HFFc6 (cell line): ENCODE data around the gene SPESP1. TPM values are rescaled to one million over a fixed set of nuclear protein-coding genes. Genes with fewer than 3 reads are reported as not detected.
"Not testable (repeated sequence)": the region's sequence is repeated elsewhere in the genome, so short reads cannot be mapped to it uniquely, and the experiment has no call there.

Experiments used
- DNase-seq: peaks from one replicate; pipeline ENCODE4 v3.0.0-alpha.2; 2018
- H3K27ac Mint-ChIP-seq: 2 replicates; pipeline ENCODE4 v1.8.0; 2020; ENCODE audit warnings: mild to moderate bottlenecking, mixed read lengths
- H3K27me3 Mint-ChIP-seq: 2 replicates; pipeline ENCODE4 v1.8.0; 2021; ENCODE audit warnings: mild to moderate bottlenecking, moderate library complexity, mixed read lengths; ENCODE audit not compliant: insufficient read depth
- H3K36me3 Mint-ChIP-seq: 2 replicates; pipeline ENCODE4 v1.8.0; 2021; ENCODE audit warnings: low read depth, mixed read lengths
- H3K4me1 Mint-ChIP-seq: 2 replicates; pipeline ENCODE4 v1.8.0; 2020; ENCODE audit warnings: low read depth, mixed read lengths
- H3K4me3 Mint-ChIP-seq: 2 replicates; pipeline ENCODE4 v1.8.0; 2020; ENCODE audit warnings: mild to moderate bottlenecking, moderate library complexity, mixed read lengths
- H3K9me3 Mint-ChIP-seq: 2 replicates; pipeline ENCODE4 v1.8.0; 2020; ENCODE audit warnings: mild to moderate bottlenecking, mixed read lengths
- total RNA-seq, 6 experiments: library from RNA; stranded (reverse); fragmentation: NEBNext Ultra II Directional; extraction: Animal tissue kit (Norgen Biotek cat#: 25700); gene quantifications; 2 replicates in 1 of 6; 3 replicates in 5 of 6; pipeline ENCODE4 v1.2.3, GENCODE V29; 2021
- TF ChIP-seq, protein P1 (sequence below): fragments of 200-600 bp; sonication (generic); IDR thresholded peaks from 2 replicates; pipeline ENCODE4 v1.5.0; 2021; ENCODE audit warnings: antibody characterized with exemption, mild to moderate bottlenecking

SPESP1 gene
- total RNA-seq, 6 experiments from 2014 or later = 0.52 to 8.8 (median 7.9) TPM

DNA sequence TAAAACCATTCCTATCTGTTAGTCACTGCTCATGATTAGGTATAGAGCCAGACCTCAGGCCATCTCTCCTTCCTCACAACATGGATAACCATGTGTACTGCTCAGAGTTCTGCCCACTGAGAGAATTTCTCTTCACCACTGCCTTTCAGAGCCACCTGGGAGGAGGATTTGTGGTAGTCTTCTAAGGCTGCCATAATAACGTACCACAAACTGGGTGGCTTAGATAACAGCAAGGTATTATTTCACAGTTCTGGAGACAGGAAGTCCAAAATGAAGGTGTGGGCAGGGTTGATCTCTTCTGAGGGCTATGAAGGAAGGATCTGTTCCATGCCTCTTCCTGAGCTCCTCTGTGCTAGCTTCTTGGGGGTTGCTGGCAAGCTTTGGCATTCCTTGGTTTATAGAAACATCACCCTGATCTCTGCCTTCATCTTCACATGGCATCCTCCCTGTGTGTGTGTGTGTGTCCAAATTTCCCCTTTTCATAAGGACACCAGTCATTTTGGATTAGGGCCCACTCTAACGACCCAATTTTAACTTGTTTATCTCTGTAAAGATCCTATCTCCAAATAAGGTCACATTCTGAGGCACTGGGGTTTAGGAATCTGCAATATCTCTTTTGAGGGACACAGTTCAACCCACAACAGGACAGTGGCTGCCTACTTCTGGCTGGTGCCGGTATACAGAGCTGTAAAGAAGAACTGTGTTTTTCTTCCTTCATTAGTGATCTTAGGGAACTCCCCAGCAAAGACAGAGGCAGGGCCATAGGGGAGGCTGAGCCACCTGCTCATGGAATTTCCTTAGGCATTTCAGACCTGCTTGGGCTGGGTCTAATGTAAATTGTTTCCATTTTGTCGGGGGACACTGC lies 42.1 kb downstream of the SPESP1 start:
- Mint-ChIP-seq H3K27ac (no peak overlapping the region), H3K27me3 (peaks cover 7% of the 10 kb centered on the region), H3K9me3 (peaks cover 34% of the 10 kb centered on the region), H3K36me3 (peaks cover 31% of the 10 kb centered on the region), H3K4me3 (no peak overlapping the region), H3K4me1 (no peaks in the 10 kb centered on the region)
- no peak for DNase-seq
- TF ChIP-seq, protein P1, sequence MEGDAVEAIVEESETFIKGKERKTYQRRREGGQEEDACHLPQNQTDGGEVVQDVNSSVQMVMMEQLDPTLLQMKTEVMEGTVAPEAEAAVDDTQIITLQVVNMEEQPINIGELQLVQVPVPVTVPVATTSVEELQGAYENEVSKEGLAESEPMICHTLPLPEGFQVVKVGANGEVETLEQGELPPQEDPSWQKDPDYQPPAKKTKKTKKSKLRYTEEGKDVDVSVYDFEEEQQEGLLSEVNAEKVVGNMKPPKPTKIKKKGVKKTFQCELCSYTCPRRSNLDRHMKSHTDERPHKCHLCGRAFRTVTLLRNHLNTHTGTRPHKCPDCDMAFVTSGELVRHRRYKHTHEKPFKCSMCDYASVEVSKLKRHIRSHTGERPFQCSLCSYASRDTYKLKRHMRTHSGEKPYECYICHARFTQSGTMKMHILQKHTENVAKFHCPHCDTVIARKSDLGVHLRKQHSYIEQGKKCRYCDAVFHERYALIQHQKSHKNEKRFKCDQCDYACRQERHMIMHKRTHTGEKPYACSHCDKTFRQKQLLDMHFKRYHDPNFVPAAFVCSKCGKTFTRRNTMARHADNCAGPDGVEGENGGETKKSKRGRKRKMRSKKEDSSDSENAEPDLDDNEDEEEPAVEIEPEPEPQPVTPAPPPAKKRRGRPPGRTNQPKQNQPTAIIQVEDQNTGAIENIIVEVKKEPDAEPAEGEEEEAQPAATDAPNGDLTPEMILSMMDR = no peak

DNA sequence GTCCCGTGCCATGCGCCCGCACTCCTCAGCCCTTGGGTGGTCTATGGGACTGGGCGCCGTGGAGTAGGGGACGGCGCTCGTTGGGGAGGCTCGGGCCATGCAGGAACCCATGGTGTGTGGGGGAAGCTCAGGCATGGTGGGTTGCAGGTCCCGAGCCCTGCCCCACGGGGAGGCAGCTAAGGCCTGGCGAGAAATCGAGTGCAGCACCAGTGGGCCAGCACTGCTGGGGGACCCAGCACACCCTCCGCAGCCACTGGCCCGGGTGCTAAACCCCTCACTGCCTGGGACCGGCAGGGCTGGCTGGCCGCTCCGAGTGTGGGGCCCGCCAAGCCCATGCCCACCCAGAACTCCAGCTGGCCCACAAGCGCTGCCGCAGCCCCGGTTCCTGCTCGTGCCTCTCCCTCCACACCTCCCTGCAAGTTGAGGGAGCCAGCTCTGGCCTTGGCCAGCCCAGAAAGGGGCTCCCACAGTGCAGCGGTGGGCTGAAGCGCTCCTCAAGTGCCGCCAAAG lies 45.4 kb downstream of the SPESP1 start:
- H3K4me1 Mint-ChIP-seq, H3K27me3 Mint-ChIP-seq, DNase-seq, H3K4me3 Mint-ChIP-seq, H3K27ac Mint-ChIP-seq: not testable (repeated sequence)
- H3K9me3 Mint-ChIP-seq = peaks cover 21% of the 10 kb centered on the region
- H3K36me3 Mint-ChIP-seq = peaks cover 20% of the 10 kb centered on the region

DNA sequence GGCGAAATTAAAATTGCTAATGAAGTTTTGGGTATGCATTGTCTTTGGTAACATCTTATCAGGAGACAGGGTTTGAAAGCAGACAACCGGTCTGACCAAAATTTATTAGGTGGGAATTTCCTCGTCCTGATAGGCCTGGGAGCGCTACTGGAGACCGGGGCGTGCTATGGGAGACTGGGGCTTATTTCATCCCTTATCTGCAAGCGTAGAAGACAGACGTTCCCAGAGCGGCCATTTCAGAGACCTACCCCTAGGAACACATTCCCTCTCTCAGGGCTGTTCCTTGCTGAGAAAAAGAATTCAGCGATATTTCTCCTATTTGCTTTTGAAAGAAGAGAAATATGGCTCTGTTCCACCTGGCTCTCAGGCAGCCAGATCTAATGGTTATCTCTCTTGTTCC lies 47.1 kb downstream of the SPESP1 start:
- not testable (repeated sequence) for DNase-seq, H3K27me3 Mint-ChIP-seq, H3K27ac Mint-ChIP-seq, H3K4me1 Mint-ChIP-seq, H3K4me3 Mint-ChIP-seq
- peaks cover 20% of the 10 kb centered on the region for H3K36me3 Mint-ChIP-seq
- H3K9me3 Mint-ChIP-seq = peaks cover 21% of the 10 kb centered on the region

DNA sequence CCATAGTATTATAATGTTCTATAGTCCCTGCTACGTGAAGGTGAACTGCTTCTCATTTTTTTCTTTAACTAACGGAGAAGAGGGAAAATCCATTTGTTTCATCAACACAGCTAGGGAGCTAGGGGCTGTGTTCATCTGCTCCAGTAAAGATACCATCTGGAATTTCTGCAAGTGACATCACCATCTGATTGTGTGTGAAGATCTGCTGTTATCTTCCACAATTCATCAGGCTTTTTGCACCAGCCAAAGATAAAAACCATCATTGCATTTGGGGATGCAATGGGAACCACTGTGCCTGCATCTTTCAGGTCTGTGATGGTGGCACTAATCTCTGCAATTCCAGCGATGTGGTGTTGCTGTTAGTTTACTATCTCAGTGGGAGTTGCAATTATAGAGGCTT lies 48.7 kb downstream of the SPESP1 start:
- DNase-seq = no peak
- Mint-ChIP-seq H3K4me1 (no peaks in the 10 kb centered on the region), H3K9me3 (peaks cover 21% of the 10 kb centered on the region), H3K36me3 (peaks cover 20% of the 10 kb centered on the region), H3K4me3 (no peak overlapping the region), H3K27me3 (peaks cover 13% of the 10 kb centered on the region), H3K27ac (no peak overlapping the region)
- TF ChIP-seq, protein P1 = no peak

DNA sequence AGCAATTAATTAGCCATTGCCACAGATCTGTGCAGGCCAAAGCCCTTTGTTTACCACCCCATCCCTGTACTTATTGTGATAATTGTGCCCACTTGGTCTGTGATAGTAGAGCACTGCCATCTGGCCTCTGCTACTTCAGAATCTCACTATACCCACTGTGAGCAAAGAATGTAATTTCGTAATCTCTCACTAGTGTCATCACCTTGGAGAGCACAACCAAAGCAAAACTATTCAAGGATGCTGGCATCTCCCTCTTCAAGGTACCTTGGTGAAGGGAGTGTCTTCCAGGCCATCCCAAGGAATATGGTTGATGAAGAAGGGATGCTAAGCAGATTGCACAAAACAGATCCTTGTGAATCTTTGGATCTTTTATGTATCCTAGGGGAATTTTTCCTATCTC lies 49.5 kb downstream of the SPESP1 start:
- Mint-ChIP-seq H3K27me3 (peaks cover 11% of the 10 kb centered on the region), H3K4me3 (no peak overlapping the region), H3K4me1 (peaks cover 5% of the 10 kb centered on the region; the same call in 1 of the 2 replicates)

DNA sequence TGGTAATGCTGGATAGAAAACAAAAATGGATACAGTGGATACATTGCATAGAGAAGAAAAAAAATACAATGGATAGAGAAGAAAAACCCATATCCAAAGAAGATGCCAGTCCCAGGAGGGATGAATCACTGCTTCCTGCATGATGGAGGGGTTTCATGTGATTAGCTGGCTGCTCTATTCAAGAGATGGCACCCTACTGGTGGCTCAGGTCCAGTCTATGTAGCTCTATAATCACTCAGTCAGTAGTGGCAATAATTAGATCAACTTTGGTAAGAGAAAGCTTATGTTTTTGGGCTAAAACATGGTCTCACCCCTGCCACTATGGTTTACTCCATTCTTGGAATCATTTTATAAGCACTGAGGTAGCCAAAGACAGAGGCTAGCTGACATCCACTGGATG lies 50.5 kb downstream of the SPESP1 start:
- H3K4me3 Mint-ChIP-seq = no peak overlapping the region
- DNase-seq = no peak
- TF ChIP-seq, protein P1 = no peak
- peaks cover 13% of the 10 kb centered on the region for H3K9me3 Mint-ChIP-seq
- peaks cover 12% of the 10 kb centered on the region for H3K36me3 Mint-ChIP-seq
- peaks cover 6% of the 10 kb centered on the region; the same call in 1 of the 2 replicates for H3K4me1 Mint-ChIP-seq
- H3K27me3 Mint-ChIP-seq = peaks cover 11% of the 10 kb centered on the region
- H3K27ac Mint-ChIP-seq = no peak overlapping the region

More for the DNA sequence above, 49.5 kb downstream of the SPESP1 start:
- Mint-ChIP-seq H3K36me3 (peaks cover 16% of the 10 kb centered on the region), H3K9me3 (peaks cover 18% of the 10 kb centered on the region), H3K27ac (no peak overlapping the region)
- no peak for DNase-seq
- TF ChIP-seq, protein P1 = no peak
